Measurements from ENCODE around the gene TFF3. TPM values are rescaled to one million over a fixed set of nuclear protein-coding genes. Genes with fewer than 3 reads are reported as not detected.

Gene TFF3
- total and polyA plus RNA-seq, 10 donors: 28.9 to 123 (median 72.7) TPM

DNA sequence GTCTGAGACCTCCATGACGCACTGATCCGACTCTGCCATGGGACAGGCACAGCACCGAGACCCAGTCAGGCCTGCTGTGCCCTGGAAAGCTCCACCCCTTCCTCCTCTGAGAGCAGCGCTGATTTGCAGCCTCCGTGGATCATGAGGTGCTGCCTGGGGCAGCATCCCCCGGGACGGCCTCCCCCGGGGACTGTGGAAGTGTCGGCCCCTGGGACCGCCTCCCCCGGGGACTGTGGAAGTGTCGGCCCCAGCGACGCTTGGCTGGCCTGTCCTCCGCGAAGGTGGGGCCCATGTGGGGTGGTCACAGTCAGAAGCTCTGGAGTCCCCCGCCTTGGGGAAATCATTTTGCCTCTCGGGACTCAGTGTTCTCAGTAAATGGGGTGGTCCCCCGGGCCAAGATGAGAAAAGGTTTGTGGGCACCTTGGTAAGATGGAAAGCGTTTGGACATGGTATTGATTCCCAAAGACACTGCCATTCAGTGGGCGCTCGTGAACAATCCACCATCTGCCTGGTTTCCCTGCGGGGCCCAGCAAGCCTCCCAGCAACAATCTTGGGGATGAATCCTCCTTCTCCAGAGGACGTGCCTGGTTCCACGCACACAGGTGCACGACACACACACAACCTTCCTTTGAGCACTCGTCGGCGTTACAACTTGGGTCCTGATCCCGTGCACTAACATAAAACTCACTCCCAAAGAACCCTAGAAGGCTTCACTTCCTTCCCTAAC is 32.6 kb upstream of the TFF3 start:
- Histone ChIP-seq H3K27me3 (replicated peaks in 1 of 7) (peaks cover 0 to 32% (median 0%) of the 10 kb centered on the region in 7 donors), H3K9me3 (no peaks in the 10 kb centered on the region), H3K27ac (no peak overlapping the region), H3K4me1 (no peaks in the 10 kb centered on the region), H3K4me3 (no peak overlapping the region), H3K36me3 (no peaks in the 10 kb centered on the region)
- peak; percentile 56 for DNase-seq
- WGBS, 5 donors: 86 to 90% (median 89%) methylated on average over 20 to 30 of the region's 30 CpGs
- intact Hi-C loops (cut with DNase I; ENCODE audit: low total_unique reads): no loop called here
- no peak for TF ChIP-seq POLR2A (IDR thresholded peaks at IDR 0.05)

DNA sequence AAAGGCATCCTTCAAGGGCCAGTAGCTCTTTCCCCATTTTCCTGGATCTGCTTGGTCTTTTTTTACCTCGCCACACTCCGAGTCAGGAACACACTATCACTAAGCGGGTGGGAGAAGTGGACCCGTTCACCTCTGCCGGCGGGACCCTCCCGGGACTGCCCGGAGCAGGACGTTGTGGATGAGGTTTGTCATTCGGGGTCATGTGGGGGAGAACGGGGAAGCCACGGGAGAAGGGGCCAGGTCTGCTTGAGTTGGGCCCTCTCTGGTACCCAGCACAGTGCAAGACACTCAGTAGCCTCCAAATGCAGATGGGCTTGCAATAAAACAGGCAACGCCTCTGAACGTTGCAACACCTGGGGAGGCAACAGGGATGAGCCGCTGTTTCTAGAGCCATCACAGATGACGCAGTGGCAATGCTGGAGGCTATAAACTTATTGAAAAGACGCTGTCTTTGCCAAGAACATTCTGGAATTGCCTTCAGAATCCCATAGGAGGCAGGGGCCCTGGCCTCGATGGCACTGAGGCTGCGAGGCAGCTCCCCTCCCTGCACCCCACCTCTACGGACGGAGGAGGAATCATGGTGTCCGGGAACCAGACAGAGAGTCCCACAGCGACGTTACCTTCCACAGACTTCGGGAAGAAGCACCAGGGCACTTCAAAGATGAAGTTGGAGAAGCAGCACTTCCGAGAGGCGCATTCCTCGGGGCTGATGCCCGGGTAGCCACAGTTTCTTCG is 31.8 kb upstream of the TFF3 start:
- WGBS, 5 donors: 89 to 95% (median 90%) methylated on average over 30 of the region's 30 CpGs
- TF ChIP-seq, protein P1, sequence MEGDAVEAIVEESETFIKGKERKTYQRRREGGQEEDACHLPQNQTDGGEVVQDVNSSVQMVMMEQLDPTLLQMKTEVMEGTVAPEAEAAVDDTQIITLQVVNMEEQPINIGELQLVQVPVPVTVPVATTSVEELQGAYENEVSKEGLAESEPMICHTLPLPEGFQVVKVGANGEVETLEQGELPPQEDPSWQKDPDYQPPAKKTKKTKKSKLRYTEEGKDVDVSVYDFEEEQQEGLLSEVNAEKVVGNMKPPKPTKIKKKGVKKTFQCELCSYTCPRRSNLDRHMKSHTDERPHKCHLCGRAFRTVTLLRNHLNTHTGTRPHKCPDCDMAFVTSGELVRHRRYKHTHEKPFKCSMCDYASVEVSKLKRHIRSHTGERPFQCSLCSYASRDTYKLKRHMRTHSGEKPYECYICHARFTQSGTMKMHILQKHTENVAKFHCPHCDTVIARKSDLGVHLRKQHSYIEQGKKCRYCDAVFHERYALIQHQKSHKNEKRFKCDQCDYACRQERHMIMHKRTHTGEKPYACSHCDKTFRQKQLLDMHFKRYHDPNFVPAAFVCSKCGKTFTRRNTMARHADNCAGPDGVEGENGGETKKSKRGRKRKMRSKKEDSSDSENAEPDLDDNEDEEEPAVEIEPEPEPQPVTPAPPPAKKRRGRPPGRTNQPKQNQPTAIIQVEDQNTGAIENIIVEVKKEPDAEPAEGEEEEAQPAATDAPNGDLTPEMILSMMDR (IDR thresholded peaks at IDR 0.05 in 8 of 11, conservative IDR thresholded peaks at IDR 0.05 in 3 of 11): no peak
- no peaks in the 10 kb centered on the region for H3K36me3 ChIP-seq
- peaks cover 0 to 32% (median 0%) of the 10 kb centered on the region in 7 donors for H3K27me3 ChIP-seq (replicated peaks in 1 of 7)
- DNase-seq: peak; percentile 52
- intact Hi-C loops (cut with DNase I; ENCODE audit: low total_unique reads): no loop called here
- H3K4me3 ChIP-seq: no peak overlapping the region
- no peaks in the 10 kb centered on the region for H3K4me1 ChIP-seq
- no peaks in the 10 kb centered on the region for H3K9me3 ChIP-seq
- no peak overlapping the region for H3K27ac ChIP-seq

DNA sequence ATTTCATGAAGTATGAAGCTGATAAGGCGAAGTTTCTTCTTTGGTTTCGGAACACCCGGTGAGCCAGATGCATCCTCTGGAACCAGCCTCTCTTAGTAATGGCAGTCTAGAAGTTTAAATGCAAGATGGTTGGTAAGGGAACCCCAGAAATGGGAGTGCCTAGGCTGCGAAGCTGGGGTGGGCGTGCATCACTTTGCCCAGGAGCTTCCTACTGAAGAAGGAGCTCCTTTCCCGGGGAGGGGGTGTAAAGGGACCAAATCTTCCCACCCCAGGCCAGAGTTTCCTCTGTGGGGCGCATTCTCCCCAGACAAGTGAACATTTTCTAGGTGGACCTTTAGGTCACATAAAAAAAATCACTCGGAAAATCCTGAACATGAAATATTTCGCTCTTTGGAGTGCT is 31.2 kb upstream of the TFF3 start:
- no peaks in the 10 kb centered on the region for H3K9me3 ChIP-seq
- no peaks in the 10 kb centered on the region for H3K36me3 ChIP-seq
- 89 to 95% (median 94%) methylated on average over 9 of the region's 9 CpGs for WGBS, 5 donors
- no peak overlapping the region for H3K27ac ChIP-seq
- TF ChIP-seq, protein P1 (IDR thresholded peaks at IDR 0.05 in 8 of 11, conservative IDR thresholded peaks at IDR 0.05 in 3 of 11): no peak
- TF ChIP-seq POLR2AphosphoS5 (IDR thresholded peaks at IDR 0.05) (no peak), POLR2A (IDR thresholded peaks at IDR 0.05) (no peak)
- intact Hi-C loops (cut with DNase I; ENCODE audit: low total_unique reads): no loop called here
- no peaks in the 10 kb centered on the region for H3K4me1 ChIP-seq
- H3K27me3 ChIP-seq (replicated peaks in 1 of 7): peaks cover 0 to 32% (median 0%) of the 10 kb centered on the region in 7 donors
- DNase-seq: peak; percentile 14
- H3K4me3 ChIP-seq: no peak overlapping the region

DNA sequence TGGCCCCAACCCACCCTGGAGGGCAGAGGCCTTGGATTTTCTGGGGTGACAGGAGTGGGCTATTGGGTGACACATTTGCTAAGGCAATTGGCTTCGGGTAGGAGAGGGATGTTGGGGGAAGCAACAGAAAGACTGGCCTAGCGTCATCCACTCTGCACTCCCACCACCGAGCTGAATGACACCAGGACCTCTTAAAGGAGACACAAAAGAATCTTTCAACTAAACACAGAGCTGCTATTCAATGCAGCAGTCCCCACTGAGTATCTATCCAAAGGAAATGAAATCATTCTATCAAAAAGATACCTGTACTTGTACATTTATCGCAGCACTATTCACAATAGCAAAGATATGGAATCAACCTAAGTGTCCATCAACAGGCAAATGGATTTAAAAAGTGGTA is 29.4 kb upstream of the TFF3 start:
- 64 to 85% (median 82%) methylated on average over 4 of the region's 4 CpGs for WGBS, 5 donors
- peaks cover 0 to 27% (median 0%) of the 10 kb centered on the region in 7 donors for H3K27me3 ChIP-seq (replicated peaks in 1 of 7)
- H3K4me1 ChIP-seq: no peaks in the 10 kb centered on the region
- TF ChIP-seq POLR2AphosphoS5 (IDR thresholded peaks at IDR 0.05): no peak
- TF ChIP-seq, protein P1 (IDR thresholded peaks at IDR 0.05 in 8 of 11, conservative IDR thresholded peaks at IDR 0.05 in 3 of 11): no peak
- TF ChIP-seq POLR2A (IDR thresholded peaks at IDR 0.05): no peak
- intact Hi-C loops (cut with DNase I; ENCODE audit: low total_unique reads): no loop called here
- H3K36me3 ChIP-seq: no peaks in the 10 kb centered on the region
- H3K9me3 ChIP-seq: no peaks in the 10 kb centered on the region
- no peak for DNase-seq
- H3K27ac ChIP-seq: no peak overlapping the region
- H3K4me3 ChIP-seq: no peak overlapping the region

Data from spleen (tissue), 11 donors.